Stimulated activated CD4-positive, alpha-beta T cell treated with anti-CD3 and anti-CD28 coated beads, Interleukin-2, amount 100 ng/mL, for 48 hours (primary cell): Measurements from ENCODE around the gene CDK18.
"Not testable (repeated sequence)": the region's sequence is repeated elsewhere in the genome, so short reads cannot be mapped to it uniquely, and the experiment has no call there.

ENCODE experiments used
- DNase-seq, 2 donors: peaks; one replicate each; pipeline ENCODE4 v3.0.0-alpha.2; 2020

CDK18 gene

GRCh38 chr1:205504311-205505075 is at the start of gene CDK18:
Gene CDK18, plus strand, starts transcription at chr1:205504669. Its CDS starts 18,499 bp downstream, at chr1:205523168.
- DNase-seq = peak in 1 of 2 donors; percentile 24

GRCh38 chr1:205454903-205455335 is 49.5 kb upstream of the CDK18 start:
- DNase-seq = no peak

- no peak for DNase-seq
These were observed 48.7 kb upstream of the CDK18 start, which contains the start of gene BLACAT1 for GRCh38 chr1:205455581-205456382. Gene BLACAT1, minus strand, starts transcription at chr1:205456045.

- no peak for DNase-seq
These were observed 48.0 kb upstream of the CDK18 start for GRCh38 chr1:205456383-205456867.

- DNase-seq = no peak
These were observed 47.4 kb upstream of the CDK18 start for GRCh38 chr1:205456868-205457745.

- DNase-seq = no peak
These were observed 45.5 kb upstream of the CDK18 start for GRCh38 chr1:205458777-205459566.

- DNase-seq = no peak
These were observed 39.1 kb upstream of the CDK18 start for GRCh38 chr1:205465392-205465791.

GRCh38 chr1:205466595-205467220 is 37.8 kb upstream of the CDK18 start:
- DNase-seq = no peak

- no peak for DNase-seq
These were observed 34.3 kb upstream of the CDK18 start for GRCh38 chr1:205470131-205470530.

- DNase-seq = no peak
These were observed 31.6 kb upstream of the CDK18 start for GRCh38 chr1:205472737-205473441.

GRCh38 chr1:205473475-205473874 is 31.0 kb upstream of the CDK18 start:
- DNase-seq = no peak

- no peak for DNase-seq
These were observed 30.5 kb upstream of the CDK18 start for GRCh38 chr1:205473966-205474365.

GRCh38 chr1:205474571-205474970 is 29.9 kb upstream of the CDK18 start:
- DNase-seq = no peak

- DNase-seq = no peak
These were observed 28.6 kb upstream of the CDK18 start for GRCh38 chr1:205475855-205476254.

- no peak for DNase-seq
These were observed 27.8 kb upstream of the CDK18 start for GRCh38 chr1:205476648-205477047.

- no peak for DNase-seq
These were observed 27.2 kb upstream of the CDK18 start for GRCh38 chr1:205477121-205477758.

- DNase-seq = no peak
These were observed 26.7 kb upstream of the CDK18 start for GRCh38 chr1:205477759-205478247.

GRCh38 chr1:205478985-205479384 is 25.5 kb upstream of the CDK18 start:
- DNase-seq = not testable (repeated sequence)

GRCh38 chr1:205480349-205480985 is 24.0 kb upstream of the CDK18 start:
- DNase-seq = peak in 1 of 2 donors; percentile 46
